Measurements from ENCODE around the gene OSBPL6.

Gene OSBPL6

GRCh38 chr2:178386986-178387597, 192.8 kb downstream of the OSBPL6 start:
- Histone ChIP-seq H3K4me3 (ENCODE audit: low read length) (no peak overlapping the region), H3K9ac (ENCODE audit: low read length) (no peak overlapping the region), H3K36me3 (ENCODE audit: control insufficient read depth, insufficient read depth, low read length) (no peaks in the 10 kb centered on the region), H3K4me1 (ENCODE audit: control insufficient read depth, insufficient read depth, low read length) (no peaks in the 10 kb centered on the region), H3K27me3 (ENCODE audit: control insufficient read depth, insufficient read depth, low read length) (no peaks in the 10 kb centered on the region), H3K9me3 (ENCODE audit: control insufficient read depth, low read length) (no peaks in the 10 kb centered on the region)

- Histone ChIP-seq H3K27me3 (ENCODE audit: control insufficient read depth, insufficient read depth, low read length) (no peaks in the 10 kb centered on the region), H3K4me1 (ENCODE audit: control insufficient read depth, insufficient read depth, low read length) (no peaks in the 10 kb centered on the region), H3K36me3 (ENCODE audit: control insufficient read depth, insufficient read depth, low read length) (no peaks in the 10 kb centered on the region), H3K9me3 (ENCODE audit: control insufficient read depth, low read length) (no peaks in the 10 kb centered on the region), H3K4me3 (ENCODE audit: low read length) (no peak overlapping the region), H3K9ac (ENCODE audit: low read length) (no peak overlapping the region)
Measured at GRCh38 chr2:178388287-178388686, 194.0 kb downstream of the OSBPL6 start.

- Histone ChIP-seq H3K4me1 (ENCODE audit: control insufficient read depth, insufficient read depth, low read length) (no peaks in the 10 kb centered on the region), H3K4me3 (ENCODE audit: low read length) (no peak overlapping the region), H3K36me3 (ENCODE audit: control insufficient read depth, insufficient read depth, low read length) (no peaks in the 10 kb centered on the region), H3K27me3 (ENCODE audit: control insufficient read depth, insufficient read depth, low read length) (no peaks in the 10 kb centered on the region), H3K9ac (ENCODE audit: low read length) (no peak overlapping the region), H3K9me3 (ENCODE audit: control insufficient read depth, low read length) (no peaks in the 10 kb centered on the region)
Measured at GRCh38 chr2:178391701-178392100, 197.4 kb downstream of the OSBPL6 start.

GRCh38 chr2:178392215-178392614, 197.9 kb downstream of the OSBPL6 start:
- Histone ChIP-seq H3K4me1 (ENCODE audit: control insufficient read depth, insufficient read depth, low read length) (no peaks in the 10 kb centered on the region), H3K9me3 (ENCODE audit: control insufficient read depth, low read length) (no peaks in the 10 kb centered on the region), H3K27me3 (ENCODE audit: control insufficient read depth, insufficient read depth, low read length) (no peaks in the 10 kb centered on the region), H3K36me3 (ENCODE audit: control insufficient read depth, insufficient read depth, low read length) (no peaks in the 10 kb centered on the region), H3K4me3 (ENCODE audit: low read length) (no peak overlapping the region), H3K9ac (ENCODE audit: low read length) (no peak overlapping the region)

- H3K9ac ChIP-seq (ENCODE audit: low read length): no peak overlapping the region
- H3K4me3 ChIP-seq (ENCODE audit: low read length): no peak overlapping the region
- no peaks in the 10 kb centered on the region for H3K27me3 ChIP-seq (ENCODE audit: control insufficient read depth, insufficient read depth, low read length)
- no peaks in the 10 kb centered on the region for H3K4me1 ChIP-seq (ENCODE audit: control insufficient read depth, insufficient read depth, low read length)
- no peaks in the 10 kb centered on the region for H3K36me3 ChIP-seq (ENCODE audit: control insufficient read depth, insufficient read depth, low read length)
- H3K9me3 ChIP-seq (ENCODE audit: control insufficient read depth, low read length): no peaks in the 10 kb centered on the region
Measured at GRCh38 chr2:178394859-178395258, 200.5 kb downstream of the OSBPL6 start.

- H3K27me3 ChIP-seq (ENCODE audit: control insufficient read depth, insufficient read depth, low read length): no peaks in the 10 kb centered on the region
- no peaks in the 10 kb centered on the region for H3K9me3 ChIP-seq (ENCODE audit: control insufficient read depth, low read length)
- no peaks in the 10 kb centered on the region for H3K4me1 ChIP-seq (ENCODE audit: control insufficient read depth, insufficient read depth, low read length)
- no peak overlapping the region for H3K4me3 ChIP-seq (ENCODE audit: low read length)
- no peak overlapping the region for H3K9ac ChIP-seq (ENCODE audit: low read length)
- H3K36me3 ChIP-seq (ENCODE audit: control insufficient read depth, insufficient read depth, low read length): no peaks in the 10 kb centered on the region
Measured at GRCh38 chr2:178395295-178395694, 201.0 kb downstream of the OSBPL6 start.

GRCh38 chr2:178395941-178396570, 201.7 kb downstream of the OSBPL6 start:
- Histone ChIP-seq H3K4me1 (ENCODE audit: control insufficient read depth, insufficient read depth, low read length) (no peaks in the 10 kb centered on the region), H3K9ac (ENCODE audit: low read length) (no peak overlapping the region), H3K27me3 (ENCODE audit: control insufficient read depth, insufficient read depth, low read length) (peaks cover 2% of the 10 kb centered on the region), H3K9me3 (ENCODE audit: control insufficient read depth, low read length) (no peaks in the 10 kb centered on the region), H3K4me3 (ENCODE audit: low read length) (no peak overlapping the region), H3K36me3 (ENCODE audit: control insufficient read depth, insufficient read depth, low read length) (no peaks in the 10 kb centered on the region)

- H3K9me3 ChIP-seq (ENCODE audit: control insufficient read depth, low read length): no peaks in the 10 kb centered on the region
- peaks cover 4% of the 10 kb centered on the region for H3K27me3 ChIP-seq (ENCODE audit: control insufficient read depth, insufficient read depth, low read length)
- no peak overlapping the region for H3K4me3 ChIP-seq (ENCODE audit: low read length)
- H3K4me1 ChIP-seq (ENCODE audit: control insufficient read depth, insufficient read depth, low read length): no peaks in the 10 kb centered on the region
- H3K9ac ChIP-seq (ENCODE audit: low read length): no peak overlapping the region
- H3K36me3 ChIP-seq (ENCODE audit: control insufficient read depth, insufficient read depth, low read length): no peaks in the 10 kb centered on the region
Measured at GRCh38 chr2:178397002-178397605, 202.8 kb downstream of the OSBPL6 start.

- Histone ChIP-seq H3K9me3 (ENCODE audit: control insufficient read depth, low read length) (no peaks in the 10 kb centered on the region), H3K27me3 (ENCODE audit: control insufficient read depth, insufficient read depth, low read length) (peaks cover 4% of the 10 kb centered on the region), H3K4me3 (ENCODE audit: low read length) (no peak overlapping the region), H3K36me3 (ENCODE audit: control insufficient read depth, insufficient read depth, low read length) (no peaks in the 10 kb centered on the region), H3K9ac (ENCODE audit: low read length) (no peak overlapping the region), H3K4me1 (ENCODE audit: control insufficient read depth, insufficient read depth, low read length) (no peaks in the 10 kb centered on the region)
Measured at GRCh38 chr2:178401994-178402437, 207.7 kb downstream of the OSBPL6 start.

GRCh38 chr2:178403671-178404306, 209.5 kb downstream of the OSBPL6 start:
- H3K4me3 ChIP-seq (ENCODE audit: low read length): no peak overlapping the region
- no peaks in the 10 kb centered on the region for H3K9me3 ChIP-seq (ENCODE audit: control insufficient read depth, low read length)
- H3K27me3 ChIP-seq (ENCODE audit: control insufficient read depth, insufficient read depth, low read length): peaks cover 4% of the 10 kb centered on the region
- no peaks in the 10 kb centered on the region for H3K4me1 ChIP-seq (ENCODE audit: control insufficient read depth, insufficient read depth, low read length)
- H3K36me3 ChIP-seq (ENCODE audit: control insufficient read depth, insufficient read depth, low read length): no peaks in the 10 kb centered on the region
- no peak overlapping the region for H3K9ac ChIP-seq (ENCODE audit: low read length)

- Histone ChIP-seq H3K4me1 (ENCODE audit: control insufficient read depth, insufficient read depth, low read length) (no peaks in the 10 kb centered on the region), H3K9ac (ENCODE audit: low read length) (no peak overlapping the region), H3K27me3 (ENCODE audit: control insufficient read depth, insufficient read depth, low read length) (peaks cover 4% of the 10 kb centered on the region), H3K4me3 (ENCODE audit: low read length) (no peak overlapping the region), H3K36me3 (ENCODE audit: control insufficient read depth, insufficient read depth, low read length) (no peaks in the 10 kb centered on the region), H3K9me3 (ENCODE audit: control insufficient read depth, low read length) (no peaks in the 10 kb centered on the region)
Measured at GRCh38 chr2:178404368-178404767, 210.1 kb downstream of the OSBPL6 start.

GRCh38 chr2:178409261-178409660, 214.9 kb downstream of the OSBPL6 start:
- Histone ChIP-seq H3K4me3 (ENCODE audit: low read length) (no peak overlapping the region), H3K36me3 (ENCODE audit: control insufficient read depth, insufficient read depth, low read length) (no peaks in the 10 kb centered on the region), H3K9ac (ENCODE audit: low read length) (no peak overlapping the region), H3K27me3 (ENCODE audit: control insufficient read depth, insufficient read depth, low read length) (no peaks in the 10 kb centered on the region), H3K9me3 (ENCODE audit: control insufficient read depth, low read length) (no peaks in the 10 kb centered on the region), H3K4me1 (ENCODE audit: control insufficient read depth, insufficient read depth, low read length) (no peaks in the 10 kb centered on the region)
